ENCODE data around the gene NSDHL. TPM values are rescaled to one million over a fixed set of nuclear protein-coding genes. Genes with fewer than 3 reads are reported as not detected.

The NSDHL gene
- total and polyA plus RNA-seq, 2 of the 4 experiments (the other 2 are of a cell fraction), result 22.8 to 26.0 TPM

- WGBS, 2 experiments (ENCODE audit: extremely low coverage in 2 of 2, insufficient read length in 1 of 2), result no CpG with 5 or more reads among the region's 2 CpGs
- Histone ChIP-seq H3K9me3 (ENCODE audit: control insufficient read depth, insufficient read depth, low read length) (no peaks in the 10 kb centered on the region), H3K4me2 (ENCODE audit: low read depth, low read length) (no peak overlapping the region), H2BK5ac (ENCODE audit: low read depth, low read length, poor library complexity, severe bottlenecking) (no peak overlapping the region), H3K27ac (ENCODE audit: insufficient read depth, low read length) (no peak overlapping the region), H3K4me1 (ENCODE audit: control insufficient read depth, insufficient read depth, low read length) (no peaks in the 10 kb centered on the region), H2BK120ac (ENCODE audit: low read depth, low read length) (no peak overlapping the region), H4K8ac (ENCODE audit: low read depth in 2 of 2, low read length in 2 of 2) (no peak overlapping the region), H3K79me1 (ENCODE audit: low read depth in 1 of 2, low read length in 2 of 2) (0 out of 4 replicates have a peak, but pooled peaks cover 0 to 6% of the 10 kb centered on the region in 2 experiments), H3K18ac (ENCODE audit: low read depth, low read length) (no peak overlapping the region), H3K27me3 (ENCODE audit: control insufficient read depth, insufficient read depth, low read length) (no peaks in the 10 kb centered on the region), H2BK20ac (ENCODE audit: low read depth, low read length) (no peak overlapping the region), H3K14ac (replicated peaks; ENCODE audit: low read depth, low read length) (no peak overlapping the region), H3K9ac (ENCODE audit: low read depth, low read length) (no peak overlapping the region), H2AK5ac (ENCODE audit: low read depth, low read length) (no peak overlapping the region), H2BK15ac (ENCODE audit: low read depth, low read length) (no peak overlapping the region), H4K20me1 (ENCODE audit: insufficient read depth, low read length) (no peaks in the 10 kb centered on the region), H3K36me3 (ENCODE audit: control insufficient read depth, insufficient read depth, low read length) (peaks cover 13% of the 10 kb centered on the region), H3K23ac (ENCODE audit: low read depth, low read length) (no peak overlapping the region), H4K5ac (ENCODE audit: low read depth, low read length) (no peak overlapping the region), H3K56ac (ENCODE audit: extremely low read depth, insufficient read depth, low read length) (no peak overlapping the region), H3K4ac (ENCODE audit: low read depth, low read length) (no peak overlapping the region), H3K9me1 (ENCODE audit: insufficient read depth, low read length) (no peaks in the 10 kb centered on the region), H2AK9ac (replicated peaks; ENCODE audit: low read depth, low read length, poor library complexity) (no peak overlapping the region), H3K4me3 (ENCODE audit: insufficient read depth, low read depth, low read length) (no peak overlapping the region), H2AFZ (replicated peaks; ENCODE audit: low read length, poor library complexity) (no peak overlapping the region), H4K91ac (ENCODE audit: insufficient read depth, low read depth, low read length) (no peak overlapping the region)
- in situ Hi-C loops (cut with MboI; ENCODE audit: low sequenced_read_pairs), result no loop called here
- TF ChIP-seq RAD21 (IDR thresholded peaks at IDR 0.05; ENCODE audit: low read length) (no peak), MAZ (IDR thresholded peaks at IDR 0.05; ENCODE audit: borderline replicate concordance, low read depth, low read length) (no peak), MAFK (IDR thresholded peaks at IDR 0.05; ENCODE audit: low read depth, low read length) (no peak), USF2 (IDR thresholded peaks at IDR 0.05; ENCODE audit: low read depth, low read length) (no peak), MXI1 (IDR thresholded peaks at IDR 0.05; ENCODE audit: borderline replicate concordance, low read depth, low read length) (no peak), RFX5 (IDR thresholded peaks at IDR 0.05; ENCODE audit: low read depth, low read length) (no peak), CTCF (conservative IDR thresholded peaks at IDR 0.05; ENCODE audit: low read depth, low read length) (no peak), SMC3 (IDR thresholded peaks at IDR 0.05; ENCODE audit: low read depth, low read length) (no peak), BHLHE40 (IDR thresholded peaks at IDR 0.05; ENCODE audit: low read depth, low read length) (no peak), FOS (IDR thresholded peaks at IDR 0.05; ENCODE audit: low read depth, low read length) (no peak)
- DNase-seq (no peak), ATAC-seq (ENCODE audit: low read depth) (no peak)
- intact Hi-C loops (cut with micrococcal nuclease), result no loop called here
- ChIA-PET POLR2A (ENCODE audit: unreplicated experiment) (no interaction called here), CTCF (no interaction called here)
- BruUV-seq (replicated peaks), result no TSS peak
- dilution Hi-C loops (cut with HindIII; ENCODE audit: low sequenced_read_pairs, unreplicated experiment), result no loop called here
Measured at GRCh38 chrX:152850465-152850864, 19.6 kb downstream of the NSDHL start.
